Peyer's patch (tissue), 4 donors: Measurements from ENCODE around the gene SOX13. TPM values are rescaled to one million over a fixed set of nuclear protein-coding genes. Genes with fewer than 3 reads are reported as not detected.

Experiments used
- DNase-seq, 3 donors: peaks; one replicate each; pipeline ENCODE4 v3.0.0-alpha.2; 2017 to 2019
- H3K27ac ChIP-seq, 4 donors: fragments of 200-600 bp; sonication (generic); one replicate each; pipeline ENCODE4 v1.5.1; 2016 to 2019
- H3K27me3 ChIP-seq, 2 donors: fragments of 200-600 bp; sonication (generic); one replicate each; pipeline ENCODE4 v1.5.1; 2019
- H3K36me3 ChIP-seq, 3 donors: fragments of 200-600 bp; sonication (generic); one replicate each; pipeline ENCODE4 v1.5.1; 2016 to 2019
- H3K4me1 ChIP-seq, 4 donors: fragments of 200-600 bp; sonication (generic); one replicate each; pipeline ENCODE4 v1.5.1; 2016 to 2019
- H3K4me3 ChIP-seq, 4 donors: fragments of 200-600 bp; sonication (generic); 1 replicate in 3 of 4; 2 replicates in 1 of 4; pipeline ENCODE4 v1.5.1; 2016 to 2019; ENCODE audit warnings: mild to moderate bottlenecking in 1 of 4
- H3K9me3 ChIP-seq, 4 donors: fragments of 200-600 bp; sonication (generic); one replicate each; pipeline ENCODE4 v1.5.1; 2016 to 2019; ENCODE audit warnings: mild to moderate bottlenecking in 1 of 4
- POLR2A ChIP-seq, 2 donors: fragments of 450-650 bp; IDR thresholded peaks; one replicate each; pipeline ENCODE4 v1.5.1; 2017; ENCODE audit warnings: antibody characterized with exemption in 2 of 2, mild to moderate bottlenecking in 2 of 2, moderate library complexity in 2 of 2
- total RNA-seq, 4 donors: library from RNA; depleted of rRNA; stranded (reverse); fragments of >200 nt; gene quantifications; one replicate each; pipeline ENCODE4 v1.1.0, GENCODE V29; 2016
- TF ChIP-seq, protein P1 (sequence below), 6 experiments: fragments of 450-650 bp in 4 of 6; fragments of 200-600 bp in 2 of 6; sonication (generic) in 1 of 6; IDR thresholded peaks; one replicate each; pipeline ENCODE4 v1.5.1; 2017 to 2019; ENCODE audit warnings: antibody characterized with exemption in 6 of 6, mild to moderate bottlenecking in 3 of 6, moderate library complexity in 1 of 6

SOX13 gene
- total RNA-seq, 4 donors from 2014 or later = 42.1 to 80.3 (median 59.0) TPM

DNA sequence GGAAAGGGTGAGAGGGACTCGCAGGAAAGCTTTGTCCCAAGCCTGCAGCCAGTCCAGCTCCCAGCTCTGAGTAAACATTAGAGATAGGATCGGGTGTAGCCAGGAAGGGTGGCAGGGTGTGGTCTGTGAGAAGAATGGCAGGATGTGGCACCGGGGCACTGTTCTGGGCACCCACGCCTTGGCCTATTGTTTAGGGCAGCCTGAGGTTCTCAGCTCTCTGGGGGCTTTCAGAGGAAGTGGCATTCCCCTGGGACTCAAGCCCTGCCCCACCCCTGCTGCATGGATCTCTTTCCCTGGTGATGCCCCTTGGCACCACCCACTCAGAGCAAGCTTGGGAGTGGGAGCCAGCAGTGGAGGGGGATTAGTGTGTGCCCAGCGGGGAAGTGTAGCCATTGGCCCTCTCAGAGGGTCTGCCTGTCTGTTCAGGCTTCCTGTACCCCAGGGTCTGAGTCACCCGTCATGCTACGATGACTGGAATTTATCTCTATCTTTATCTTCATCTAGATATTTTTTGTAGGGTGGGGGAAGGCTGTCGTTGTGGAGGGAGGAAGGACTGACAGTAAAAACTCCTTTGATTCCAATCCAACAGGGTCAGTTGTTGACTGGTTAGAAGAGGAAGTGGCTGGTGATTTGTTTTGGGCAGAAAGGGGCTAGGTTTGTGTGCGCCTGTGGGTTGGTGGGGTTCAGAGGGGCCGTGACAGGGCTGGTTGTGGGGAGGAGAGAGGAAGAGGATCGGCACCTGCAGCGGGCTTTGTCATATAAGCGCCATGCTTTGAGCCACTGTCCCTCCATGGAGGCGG lies 31.6 kb downstream of the SOX13 start:
- Histone ChIP-seq H3K4me3 (no peak overlapping the region), H3K36me3 (no peaks in the 10 kb centered on the region), H3K4me1 (peaks cover 0 to 48% (median 2%) of the 10 kb centered on the region in 4 donors), H3K27ac (peak overlapping the region in 2 of 4 donors; percentile 62 to 67), H3K27me3 (no peaks in the 10 kb centered on the region), H3K9me3 (no peaks in the 10 kb centered on the region)
- DNase-seq = peak in 1 of 3 donors; percentile 63
- TF ChIP-seq POLR2A (IDR thresholded peaks at IDR 0.05) = no peak
- TF ChIP-seq, protein P1, sequence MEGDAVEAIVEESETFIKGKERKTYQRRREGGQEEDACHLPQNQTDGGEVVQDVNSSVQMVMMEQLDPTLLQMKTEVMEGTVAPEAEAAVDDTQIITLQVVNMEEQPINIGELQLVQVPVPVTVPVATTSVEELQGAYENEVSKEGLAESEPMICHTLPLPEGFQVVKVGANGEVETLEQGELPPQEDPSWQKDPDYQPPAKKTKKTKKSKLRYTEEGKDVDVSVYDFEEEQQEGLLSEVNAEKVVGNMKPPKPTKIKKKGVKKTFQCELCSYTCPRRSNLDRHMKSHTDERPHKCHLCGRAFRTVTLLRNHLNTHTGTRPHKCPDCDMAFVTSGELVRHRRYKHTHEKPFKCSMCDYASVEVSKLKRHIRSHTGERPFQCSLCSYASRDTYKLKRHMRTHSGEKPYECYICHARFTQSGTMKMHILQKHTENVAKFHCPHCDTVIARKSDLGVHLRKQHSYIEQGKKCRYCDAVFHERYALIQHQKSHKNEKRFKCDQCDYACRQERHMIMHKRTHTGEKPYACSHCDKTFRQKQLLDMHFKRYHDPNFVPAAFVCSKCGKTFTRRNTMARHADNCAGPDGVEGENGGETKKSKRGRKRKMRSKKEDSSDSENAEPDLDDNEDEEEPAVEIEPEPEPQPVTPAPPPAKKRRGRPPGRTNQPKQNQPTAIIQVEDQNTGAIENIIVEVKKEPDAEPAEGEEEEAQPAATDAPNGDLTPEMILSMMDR (IDR thresholded peaks at IDR 0.05) = no peak

DNA sequence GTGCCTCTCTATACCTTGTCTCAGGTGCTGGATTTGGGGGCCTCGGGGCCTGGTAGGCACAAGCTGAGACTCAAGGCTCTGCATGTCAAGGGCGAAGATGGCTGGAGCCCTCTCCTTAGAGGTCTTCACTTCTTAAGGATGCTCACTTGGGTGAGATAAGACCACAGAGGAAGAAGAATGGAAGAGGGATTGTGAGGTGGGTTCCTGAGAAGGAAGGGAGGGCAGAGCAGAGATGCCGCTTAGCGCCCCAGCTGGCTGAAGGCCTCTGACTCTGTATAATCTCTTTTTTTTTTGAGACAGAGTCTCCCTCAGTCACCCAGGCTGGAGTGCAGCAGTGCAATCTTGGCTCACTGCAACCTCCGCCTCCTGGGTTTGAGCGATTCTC lies 32.2 kb downstream of the SOX13 start:
- TF ChIP-seq, protein P1 (IDR thresholded peaks at IDR 0.05) = no peak
- no peak for TF ChIP-seq POLR2A (IDR thresholded peaks at IDR 0.05)
- H3K27me3 ChIP-seq = no peaks in the 10 kb centered on the region
- H3K27ac ChIP-seq = peak overlapping the region in 1 of 4 donors; percentile 67
- no peak overlapping the region for H3K4me3 ChIP-seq
- no peaks in the 10 kb centered on the region for H3K9me3 ChIP-seq
- DNase-seq = no peak
- peaks cover 0 to 44% (median 2%) of the 10 kb centered on the region in 4 donors for H3K4me1 ChIP-seq
- no peaks in the 10 kb centered on the region for H3K36me3 ChIP-seq

DNA sequence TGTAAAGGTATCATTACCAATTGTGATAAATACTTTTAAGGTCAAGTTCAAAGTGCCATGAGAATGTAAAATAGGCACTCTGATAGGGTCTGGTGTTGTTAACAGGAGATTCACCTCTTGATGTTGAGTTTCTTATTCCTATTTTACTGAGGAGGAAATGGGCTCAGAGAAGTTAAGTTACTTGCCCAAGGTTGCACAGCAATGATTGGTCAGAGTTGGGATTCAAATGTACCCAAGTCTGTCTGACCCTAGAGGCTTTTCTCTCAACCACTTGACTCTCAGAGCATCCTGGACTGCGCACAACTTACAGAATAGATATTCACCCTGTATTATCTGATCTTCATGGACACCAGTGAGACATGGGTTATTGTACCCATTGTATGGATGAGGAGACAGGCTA lies 33.9 kb downstream of the SOX13 start:
- Histone ChIP-seq H3K36me3 (no peaks in the 10 kb centered on the region), H3K4me3 (no peak overlapping the region), H3K4me1 (peaks cover 0 to 36% (median 2%) of the 10 kb centered on the region in 4 donors), H3K9me3 (no peaks in the 10 kb centered on the region), H3K27me3 (no peaks in the 10 kb centered on the region), H3K27ac (no peak overlapping the region)
- DNase-seq = no peak
- TF ChIP-seq POLR2A (IDR thresholded peaks at IDR 0.05) = no peak
- TF ChIP-seq, protein P1 (IDR thresholded peaks at IDR 0.05) = no peak

DNA sequence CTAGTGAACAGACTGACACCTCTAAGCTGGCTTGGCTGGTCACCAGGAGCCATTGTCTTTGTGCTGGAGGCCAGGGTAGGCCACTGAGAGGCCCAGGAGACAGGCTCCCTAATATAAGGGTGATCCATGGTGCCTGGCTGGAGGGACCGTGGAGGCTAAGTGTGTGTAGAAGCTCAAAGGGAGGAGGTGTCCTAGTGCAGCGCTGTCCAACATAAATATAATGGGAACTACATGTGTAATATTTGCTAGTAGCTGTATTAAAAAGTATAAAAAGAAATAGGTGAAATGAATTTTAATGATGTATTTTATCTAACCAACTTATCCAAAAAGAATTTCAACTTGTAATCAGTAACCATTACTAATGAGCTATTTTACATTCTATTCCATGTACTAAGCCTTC lies 35.0 kb downstream of the SOX13 start:
- Histone ChIP-seq H3K4me3 (no peak overlapping the region), H3K36me3 (no peaks in the 10 kb centered on the region), H3K27ac (no peak overlapping the region), H3K27me3 (no peaks in the 10 kb centered on the region), H3K9me3 (no peaks in the 10 kb centered on the region), H3K4me1 (peaks cover 0 to 26% (median 2%) of the 10 kb centered on the region in 4 donors)
- TF ChIP-seq, protein P1 (IDR thresholded peaks at IDR 0.05) = no peak
- TF ChIP-seq POLR2A (IDR thresholded peaks at IDR 0.05) = no peak
- no peak for DNase-seq

DNA sequence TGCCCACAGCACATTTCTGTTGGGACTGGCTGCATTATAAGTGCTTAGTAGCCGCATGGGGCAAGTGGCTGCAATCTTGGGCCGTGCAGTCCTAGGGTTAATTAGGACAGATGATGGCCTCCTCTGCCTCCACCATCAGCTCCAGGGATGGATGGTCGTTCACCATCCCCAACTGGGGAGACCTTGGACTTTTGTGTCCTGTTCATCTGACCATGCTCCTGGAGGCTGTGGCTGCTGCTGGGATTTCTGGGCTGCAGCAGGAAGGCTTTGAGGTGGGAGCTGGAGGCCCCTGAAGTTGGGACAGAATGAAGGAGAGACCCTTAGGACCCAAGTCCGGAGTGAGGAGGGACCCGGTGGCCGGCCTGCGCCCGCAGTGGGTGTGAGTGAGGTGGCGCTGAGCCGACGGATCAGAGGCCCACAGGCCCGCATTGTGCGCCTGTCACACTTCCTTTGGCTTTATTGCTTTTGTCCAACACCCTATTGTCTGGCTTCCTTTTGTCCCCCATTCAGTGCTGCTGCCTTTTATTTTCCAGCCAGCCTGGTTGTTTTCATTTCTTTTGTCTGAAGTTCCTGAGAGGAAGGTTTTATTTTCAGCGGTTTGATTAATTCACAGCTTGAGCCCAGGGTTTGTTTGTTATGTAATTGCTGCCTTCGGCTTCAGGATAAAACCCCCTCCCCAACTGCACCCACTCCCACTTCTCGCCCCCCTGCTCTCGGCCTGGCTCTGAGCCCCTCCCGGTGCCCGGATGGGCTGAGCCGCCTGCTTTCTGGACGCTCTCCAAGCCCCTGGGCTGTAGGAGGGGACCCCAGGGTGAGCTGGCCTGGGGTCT lies 35.6 kb downstream of the SOX13 start:
- no peak overlapping the region for H3K27ac ChIP-seq

More for the DNA sequence above, 35.6 kb downstream of the SOX13 start:
- Histone ChIP-seq H3K27me3 (no peaks in the 10 kb centered on the region), H3K4me3 (no peak overlapping the region), H3K4me1 (peaks cover 0 to 19% (median 2%) of the 10 kb centered on the region in 4 donors), H3K36me3 (no peaks in the 10 kb centered on the region), H3K9me3 (no peaks in the 10 kb centered on the region)
- no peak for DNase-seq
- TF ChIP-seq, protein P1 (IDR thresholded peaks at IDR 0.05) = no peak
- no peak for TF ChIP-seq POLR2A (IDR thresholded peaks at IDR 0.05)
